ENCODE results near the gene GPR152.
"Not testable (repeated sequence)": the region's sequence is repeated elsewhere in the genome, so short reads cannot be mapped to it uniquely, and the experiment has no call there.

The GPR152 gene

GRCh38 chr11:67466962-67467771 is 14.6 kb upstream of the GPR152 start:
- no peak for DNase-seq (ENCODE audit: low read depth in 2 of 2)
- no peak overlapping the region for H3K4me3 ChIP-seq (replicated peaks in 1 of 2; ENCODE audit: low read depth in 2 of 2, low read length in 2 of 2)
- TF ChIP-seq CTCF (IDR thresholded peaks at IDR 0.05; ENCODE audit: low read depth, low read length): no peak

GRCh38 chr11:67466367-67466766 is 13.8 kb upstream of the GPR152 start:
- TF ChIP-seq CTCF (IDR thresholded peaks at IDR 0.05; ENCODE audit: low read depth, low read length): no peak
- no peak overlapping the region for H3K4me3 ChIP-seq (replicated peaks in 1 of 2; ENCODE audit: low read depth in 2 of 2, low read length in 2 of 2)
- DNase-seq (ENCODE audit: low read depth in 2 of 2): no peak

- DNase-seq (ENCODE audit: low read depth in 2 of 2): peak; percentile 20 to 38
- H3K4me3 ChIP-seq (replicated peaks in 1 of 2; ENCODE audit: low read depth in 2 of 2, low read length in 2 of 2): not testable (repeated sequence)
These were observed 13.0 kb upstream of the GPR152 start for GRCh38 chr11:67465530-67465929.

- DNase-seq (ENCODE audit: low read depth in 2 of 2): no peak
- H3K4me3 ChIP-seq (replicated peaks in 1 of 2; ENCODE audit: low read depth in 2 of 2, low read length in 2 of 2): peak overlapping the region; percentile 56
- no peak for TF ChIP-seq CTCF (IDR thresholded peaks at IDR 0.05; ENCODE audit: low read depth, low read length)
These were observed 12.6 kb upstream of the GPR152 start for GRCh38 chr11:67465189-67465510.

GRCh38 chr11:67464411-67465188 is 12.1 kb upstream of the GPR152 start:
- no peak for TF ChIP-seq CTCF (IDR thresholded peaks at IDR 0.05; ENCODE audit: low read depth, low read length)
- peak overlapping the region; percentile 56 for H3K4me3 ChIP-seq (replicated peaks in 1 of 2; ENCODE audit: low read depth in 2 of 2, low read length in 2 of 2)
- DNase-seq (ENCODE audit: low read depth in 2 of 2): peak; percentile 61 to 68

GRCh38 chr11:67463680-67464410 is 11.3 kb upstream of the GPR152 start:
- DNase-seq (ENCODE audit: low read depth in 2 of 2): peak in 1 of 2 donors; percentile 62
- H3K4me3 ChIP-seq (replicated peaks in 1 of 2; ENCODE audit: low read depth in 2 of 2, low read length in 2 of 2): peak overlapping the region; percentile 15 to 42
- TF ChIP-seq CTCF (IDR thresholded peaks at IDR 0.05; ENCODE audit: low read depth, low read length): no peak

- no peak overlapping the region for H3K4me3 ChIP-seq (replicated peaks in 1 of 2; ENCODE audit: low read depth in 2 of 2, low read length in 2 of 2)
- DNase-seq (ENCODE audit: low read depth in 2 of 2): no peak
- no peak for TF ChIP-seq CTCF (IDR thresholded peaks at IDR 0.05; ENCODE audit: low read depth, low read length)
These were observed 10.7 kb upstream of the GPR152 start for GRCh38 chr11:67463186-67463585.
